Mesendoderm (in vitro differentiated cells): ENCODE measurements around the gene TEX26.

Experiments
- DNase-seq: peaks from one replicate; pipeline ENCODE4 v3.0.0; 2013
- H2AK5ac ChIP-seq: 2 replicates; pipeline ENCODE4 v1.6.1; 2013; ENCODE audit warnings: low read length, inconsistent platforms
- H2BK120ac ChIP-seq: 2 replicates; pipeline ENCODE4 v1.6.1; 2013; ENCODE audit warnings: low read depth, mild to moderate bottlenecking, low read length, moderate library complexity, mixed read lengths
- H2BK15ac ChIP-seq: replicated peaks from 2 replicates; pipeline ENCODE4 v1.6.1; 2013; ENCODE audit warnings: low read depth, mild to moderate bottlenecking, moderate library complexity
- H2BK5ac ChIP-seq: 2 replicates; pipeline ENCODE4 v1.6.1; 2013; ENCODE audit warnings: low read length, inconsistent platforms
- H3K18ac ChIP-seq: 2 replicates; pipeline ENCODE4 v1.6.1; 2013; ENCODE audit warnings: mild to moderate bottlenecking, low read length, mixed read lengths
- H3K23ac ChIP-seq: one replicate; pipeline ENCODE4 v1.6.1; 2013; ENCODE audit warnings: low read length
- H3K27ac ChIP-seq: 2 replicates; pipeline ENCODE4 v1.5.1; 2013; ENCODE audit warnings: low read depth, mild to moderate bottlenecking, inconsistent platforms, low read length, moderate library complexity
- H3K27me3 ChIP-seq: 2 replicates; pipeline ENCODE4 v1.6.1; 2013; ENCODE audit warnings: low read length, control low read depth, mild to moderate bottlenecking, inconsistent platforms; ENCODE audit not compliant: insufficient read depth, poor library complexity
- H3K36me3 ChIP-seq: 2 replicates; pipeline ENCODE4 v1.6.1; 2013; ENCODE audit warnings: low read length, inconsistent platforms; ENCODE audit not compliant: control insufficient read depth, insufficient read depth
- H3K4ac ChIP-seq: one replicate; pipeline ENCODE4 v1.6.1; 2013; ENCODE audit warnings: low read depth, mild to moderate bottlenecking, low read length, moderate library complexity
- H3K4me1 ChIP-seq: 2 replicates; pipeline ENCODE4 v1.6.1; 2013; ENCODE audit warnings: low read depth, low read length, inconsistent platforms; ENCODE audit not compliant: control insufficient read depth
- H3K4me2 ChIP-seq: 2 replicates; pipeline ENCODE4 v1.6.1; 2013; ENCODE audit warnings: low read length
- H3K4me3 ChIP-seq: 2 replicates; pipeline ENCODE4 v1.5.1; 2013; ENCODE audit warnings: mild to moderate bottlenecking, low read length
- H3K56ac ChIP-seq: one replicate; pipeline ENCODE4 v1.6.1; 2013; ENCODE audit warnings: low read length
- H3K79me1 ChIP-seq: 2 replicates; pipeline ENCODE4 v1.6.1; 2013; ENCODE audit warnings: low read length, inconsistent platforms
- H3K79me2 ChIP-seq: 2 replicates; pipeline ENCODE4 v1.6.1; 2013; ENCODE audit warnings: mild to moderate bottlenecking, low read length; ENCODE audit not compliant: control insufficient read depth, insufficient read depth
- H3K9ac ChIP-seq: 2 replicates; pipeline ENCODE4 v1.6.1; 2013; ENCODE audit warnings: low read length, inconsistent platforms
- H4K5ac ChIP-seq: one replicate; pipeline ENCODE4 v1.6.1; 2013; ENCODE audit warnings: low read length
- H4K8ac ChIP-seq: one replicate; pipeline ENCODE4 v1.6.1; 2013; ENCODE audit warnings: low read depth, mild to moderate bottlenecking, control low read depth, low read length, moderate library complexity
- WGBS: extraction: QIAGEN DNeasy Blood & Tissue Kit; methylation state at CpG from one replicate; pipeline ENCODE4 v1.1.7; 2013; ENCODE audit warnings: low lambda C conversion rate, missing lambda C conversion rate; ENCODE audit not compliant: insufficient coverage; ENCODE audit errors: extremely low coverage; 5-methylcytosine and 5-hydroxymethylcytosine counted together

Gene TEX26

GRCh38 chr13:31011901-31012654 is 79.6 kb downstream of the TEX26 start:
- WGBS: no CpG with 5 or more reads among the region's 7 CpGs
- no peak overlapping the region for H3K4me2 ChIP-seq
- peak overlapping the region; percentile 17 for H3K56ac ChIP-seq
- H2BK5ac ChIP-seq: no peak overlapping the region
- no peak overlapping the region for H3K4ac ChIP-seq
- no peak overlapping the region for H3K27ac ChIP-seq
- H2AK5ac ChIP-seq: no peak overlapping the region
- H4K5ac ChIP-seq: no peak overlapping the region
- DNase-seq: peak; percentile 59
- H3K9ac ChIP-seq: no peak overlapping the region
- H3K23ac ChIP-seq: no peak overlapping the region
- no peak overlapping the region for H2BK15ac ChIP-seq
- no peaks in the 10 kb centered on the region for H3K36me3 ChIP-seq
- H3K27me3 ChIP-seq: no peaks in the 10 kb centered on the region
- H3K4me3 ChIP-seq: no peak overlapping the region
- no peak overlapping the region for H3K18ac ChIP-seq
- H3K79me1 ChIP-seq: no peaks in the 10 kb centered on the region
- no peak overlapping the region for H4K8ac ChIP-seq
- peaks cover 5% of the 10 kb centered on the region for H3K4me1 ChIP-seq
- no peak overlapping the region for H2BK120ac ChIP-seq
- H3K79me2 ChIP-seq: no peaks in the 10 kb centered on the region

GRCh38 chr13:31012655-31013024 is 80.2 kb downstream of the TEX26 start:
- H3K18ac ChIP-seq: no peak overlapping the region
- peaks cover 5% of the 10 kb centered on the region for H3K4me1 ChIP-seq
- no peaks in the 10 kb centered on the region for H3K79me1 ChIP-seq
- no peak overlapping the region for H3K23ac ChIP-seq
- no peaks in the 10 kb centered on the region for H3K27me3 ChIP-seq
- H3K56ac ChIP-seq: no peak overlapping the region
- no peak overlapping the region for H2AK5ac ChIP-seq
- no peak overlapping the region for H2BK15ac ChIP-seq
- H4K8ac ChIP-seq: no peak overlapping the region
- H4K5ac ChIP-seq: no peak overlapping the region
- no peak overlapping the region for H2BK120ac ChIP-seq
- H3K4ac ChIP-seq: no peak overlapping the region
- no peak overlapping the region for H3K4me2 ChIP-seq
- no peak overlapping the region for H3K4me3 ChIP-seq
- no peaks in the 10 kb centered on the region for H3K79me2 ChIP-seq
- 100% methylated on average over 1 of the region's 2 CpGs for WGBS
- H3K27ac ChIP-seq: no peak overlapping the region
- DNase-seq: peak; percentile 46
- no peaks in the 10 kb centered on the region for H3K36me3 ChIP-seq
- H3K9ac ChIP-seq: no peak overlapping the region
- H2BK5ac ChIP-seq: no peak overlapping the region

GRCh38 chr13:31014456-31014855 is 82.0 kb downstream of the TEX26 start:
- no peak overlapping the region for H3K9ac ChIP-seq
- DNase-seq: no peak
- no peak overlapping the region for H3K18ac ChIP-seq
- H3K4me1 ChIP-seq: peaks cover 5% of the 10 kb centered on the region
- H3K4ac ChIP-seq: no peak overlapping the region
- H3K4me2 ChIP-seq: no peak overlapping the region
- H2AK5ac ChIP-seq: no peak overlapping the region
- no peak overlapping the region for H2BK120ac ChIP-seq
- no peak overlapping the region for H3K4me3 ChIP-seq
- H3K27ac ChIP-seq: no peak overlapping the region
- no peak overlapping the region for H3K23ac ChIP-seq
- H3K79me1 ChIP-seq: no peaks in the 10 kb centered on the region
- H3K56ac ChIP-seq: no peak overlapping the region
- no peaks in the 10 kb centered on the region for H3K79me2 ChIP-seq
- H4K8ac ChIP-seq: no peak overlapping the region
- H2BK5ac ChIP-seq: no peak overlapping the region
- no CpG with 5 or more reads among the region's 1 CpG for WGBS
- H4K5ac ChIP-seq: no peak overlapping the region
- H3K36me3 ChIP-seq: no peaks in the 10 kb centered on the region
- no peaks in the 10 kb centered on the region for H3K27me3 ChIP-seq
- no peak overlapping the region for H2BK15ac ChIP-seq

GRCh38 chr13:31015199-31015598 is 82.7 kb downstream of the TEX26 start:
- Histone ChIP-seq H3K36me3 (no peaks in the 10 kb centered on the region), H3K27me3 (no peaks in the 10 kb centered on the region), H3K4me3 (no peak overlapping the region), H2BK5ac (no peak overlapping the region), H2BK120ac (no peak overlapping the region), H3K23ac (no peak overlapping the region), H3K56ac (no peak overlapping the region), H3K4me2 (no peak overlapping the region), H2AK5ac (no peak overlapping the region), H3K79me1 (no peaks in the 10 kb centered on the region), H3K4me1 (peaks cover 5% of the 10 kb centered on the region), H3K18ac (no peak overlapping the region), H2BK15ac (no peak overlapping the region), H4K8ac (no peak overlapping the region), H3K79me2 (no peaks in the 10 kb centered on the region), H3K9ac (no peak overlapping the region), H3K4ac (no peak overlapping the region), H4K5ac (no peak overlapping the region), H3K27ac (no peak overlapping the region)
- DNase-seq: no peak

- Histone ChIP-seq H2AK5ac (no peak overlapping the region), H3K9ac (no peak overlapping the region), H4K8ac (no peak overlapping the region), H3K18ac (no peak overlapping the region), H3K27me3 (no peaks in the 10 kb centered on the region), H4K5ac (no peak overlapping the region), H3K4me3 (no peak overlapping the region), H2BK15ac (no peak overlapping the region), H3K79me1 (no peaks in the 10 kb centered on the region), H3K56ac (no peak overlapping the region), H3K36me3 (no peaks in the 10 kb centered on the region), H2BK5ac (no peak overlapping the region), H3K27ac (no peak overlapping the region), H3K23ac (no peak overlapping the region), H3K4ac (no peak overlapping the region), H3K4me2 (no peak overlapping the region), H3K79me2 (no peaks in the 10 kb centered on the region), H3K4me1 (no peaks in the 10 kb centered on the region), H2BK120ac (no peak overlapping the region)
- WGBS: no CpG with 5 or more reads among the region's 8 CpGs
- no peak for DNase-seq
Observed at GRCh38 chr13:31016342-31017325, 84.2 kb downstream of the TEX26 start.
